GM12878 (cell line): ENCODE data around the gene CAMK2B.

Experiments used
- EP300 ChIP-seq, 2 experiments: fragments of 150-350 bp in 1 of 2; IDR thresholded peaks; 2 replicates each; pipeline ENCODE4 v1.6.1; 2011 to 2012; ENCODE audit warnings: low read depth in 2 of 2, low read length in 2 of 2, borderline replicate concordance in 1 of 2, improper control_type of control experiment in 1 of 2, inconsistent platforms in 1 of 2; ENCODE audit not compliant: control insufficient read depth in 1 of 2
- HCFC1 ChIP-seq: fragments of 150-350 bp; IDR thresholded peaks from 2 replicates; pipeline ENCODE4 v1.6.1; 2014; ENCODE audit warnings: low read length
- JUND ChIP-seq: IDR thresholded peaks from 2 replicates; pipeline ENCODE4 v1.6.1; 2012; ENCODE audit warnings: low read depth, mild to moderate bottlenecking, low read length, improper control_type of control experiment, moderate library complexity
- POLR2A ChIP-seq: IDR thresholded peaks from 2 replicates; pipeline ENCODE4 v1.6.1; 2011; ENCODE audit warnings: low read depth, mild to moderate bottlenecking, low read length
- RB1 ChIP-seq: fragments of 450-650 bp; formaldehyde crosslinking; IDR thresholded peaks from 2 replicates; pipeline ENCODE4 v1.6.1; 2017; ENCODE audit warnings: mild to moderate bottlenecking, borderline replicate concordance
- RFX5 ChIP-seq: IDR thresholded peaks from 2 replicates; pipeline ENCODE4 v1.6.1; 2011; ENCODE audit warnings: low read depth, low read length, improper control_type of control experiment
- SIN3A ChIP-seq: IDR thresholded peaks from 2 replicates; pipeline ENCODE4 v1.6.1; 2012; ENCODE audit warnings: low read depth, low read length, improper control_type of control experiment
- SP1 ChIP-seq: IDR thresholded peaks from one replicate; pipeline ENCODE4 v1.6.1; 2011; ENCODE audit warnings: low read depth, low read length
- TF ChIP-seq, protein P1 (sequence below), 3 experiments: IDR thresholded peaks in 2 of 3; conservative IDR thresholded peaks in 1 of 3; 2 replicates each; pipeline ENCODE4 v1.5.1; 2011; ENCODE audit warnings: low read depth in 3 of 3, low read length in 3 of 3, mild to moderate bottlenecking in 3 of 3, control low read depth in 2 of 3, moderate library complexity in 2 of 3, inconsistent platforms in 1 of 3, mixed read lengths in 1 of 3; ENCODE audit not compliant: control insufficient read depth in 2 of 3, insufficient read depth in 1 of 3; ENCODE audit errors: extremely low read depth in 1 of 3

DNA sequence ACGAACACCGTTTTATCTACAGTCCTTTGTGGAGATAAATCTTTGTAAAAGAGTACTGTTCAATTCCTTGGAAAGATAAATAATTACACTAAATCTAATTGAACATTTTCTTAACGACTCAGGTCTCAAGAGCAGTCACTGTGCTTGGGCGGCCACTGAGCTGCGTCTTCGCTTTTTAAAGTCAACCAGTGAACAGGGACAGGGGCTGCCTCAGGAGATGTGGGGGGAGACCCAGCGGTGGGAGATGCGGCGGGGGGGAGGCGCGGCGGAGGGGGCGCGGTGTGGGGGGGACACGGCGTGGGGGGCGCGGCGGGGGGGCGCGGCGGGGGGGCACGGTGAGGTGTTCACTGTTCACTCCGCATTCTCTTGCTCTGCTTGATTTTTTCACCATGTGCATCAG, 39.8 kb downstream of the CAMK2B start:
- TF ChIP-seq HCFC1 = no peak
- TF ChIP-seq JUND = no peak
- TF ChIP-seq POLR2A = no peak
- TF ChIP-seq, protein P1, sequence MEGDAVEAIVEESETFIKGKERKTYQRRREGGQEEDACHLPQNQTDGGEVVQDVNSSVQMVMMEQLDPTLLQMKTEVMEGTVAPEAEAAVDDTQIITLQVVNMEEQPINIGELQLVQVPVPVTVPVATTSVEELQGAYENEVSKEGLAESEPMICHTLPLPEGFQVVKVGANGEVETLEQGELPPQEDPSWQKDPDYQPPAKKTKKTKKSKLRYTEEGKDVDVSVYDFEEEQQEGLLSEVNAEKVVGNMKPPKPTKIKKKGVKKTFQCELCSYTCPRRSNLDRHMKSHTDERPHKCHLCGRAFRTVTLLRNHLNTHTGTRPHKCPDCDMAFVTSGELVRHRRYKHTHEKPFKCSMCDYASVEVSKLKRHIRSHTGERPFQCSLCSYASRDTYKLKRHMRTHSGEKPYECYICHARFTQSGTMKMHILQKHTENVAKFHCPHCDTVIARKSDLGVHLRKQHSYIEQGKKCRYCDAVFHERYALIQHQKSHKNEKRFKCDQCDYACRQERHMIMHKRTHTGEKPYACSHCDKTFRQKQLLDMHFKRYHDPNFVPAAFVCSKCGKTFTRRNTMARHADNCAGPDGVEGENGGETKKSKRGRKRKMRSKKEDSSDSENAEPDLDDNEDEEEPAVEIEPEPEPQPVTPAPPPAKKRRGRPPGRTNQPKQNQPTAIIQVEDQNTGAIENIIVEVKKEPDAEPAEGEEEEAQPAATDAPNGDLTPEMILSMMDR (IDR thresholded peaks at IDR 0.05 in 2 of 3, conservative IDR thresholded peaks at IDR 0.05 in 1 of 3; ENCODE audit: control insufficient read depth in 2 of 3, extremely low read depth in 1 of 3, insufficient read depth in 1 of 3, low read depth in 3 of 3, low read length in 3 of 3) = no peak
- no peak for TF ChIP-seq RFX5
- no peak for TF ChIP-seq RB1
- no peak for TF ChIP-seq SP1
- TF ChIP-seq SIN3A = no peak
- TF ChIP-seq EP300 (IDR thresholded peaks at IDR 0.05; ENCODE audit: borderline replicate concordance in 1 of 2, control insufficient read depth in 1 of 2, low read depth in 2 of 2, low read length in 2 of 2) = no peak
